ENCODE data around the gene FGF3. TPM values are rescaled to one million over a fixed set of nuclear protein-coding genes. Genes with fewer than 3 reads are reported as not detected.

Gene FGF3
- total RNA-seq, 1 donor from 2014 or later: not detected

- Histone ChIP-seq H3K4me3 (ENCODE audit: insufficient read depth, low read depth, low read length) (no peak overlapping the region), H2AFZ (ENCODE audit: low read depth, low read length) (no peak overlapping the region), H3K9ac (ENCODE audit: low read length) (no peak overlapping the region), H3K36me3 (ENCODE audit: insufficient read depth, low read length) (no peaks in the 10 kb centered on the region), H3K4me2 (ENCODE audit: low read length) (no peak overlapping the region), H3K27me3 (ENCODE audit: insufficient read depth, low read length) (peaks cover 3% of the 10 kb centered on the region), H3K9me3 (ENCODE audit: insufficient read depth, low read depth, low read length) (no peaks in the 10 kb centered on the region), H3K27ac (ENCODE audit: low read depth, low read length) (no peak overlapping the region), H3K79me2 (ENCODE audit: insufficient read depth, low read length) (no peaks in the 10 kb centered on the region), H4K20me1 (ENCODE audit: insufficient read depth, low read length) (no peaks in the 10 kb centered on the region), H3K4me1 (ENCODE audit: insufficient read depth, low read length) (no peaks in the 10 kb centered on the region)
- FAIRE-seq (no peak), DNase-seq (ENCODE audit: low read depth) (no peak)
- TF ChIP-seq EZH2 (IDR thresholded peaks at IDR 0.05; ENCODE audit: insufficient read depth, low read length) (no peak), CTCF (IDR thresholded peaks at IDR 0.05; ENCODE audit: insufficient read depth, low read depth, low read length) (peak; percentile 55)
- no peak overlapping the region for H3K4me3 Mint-ChIP-seq (ENCODE audit: unreplicated experiment)
- H3K27ac Mint-ChIP-seq (ENCODE audit: unreplicated experiment): no peak overlapping the region
- H3K27me3 Mint-ChIP-seq (ENCODE audit: low read depth, unreplicated experiment): peaks cover 29% of the 10 kb centered on the region
- H3K9me3 Mint-ChIP-seq (ENCODE audit: unreplicated experiment): peaks cover 3% of the 10 kb centered on the region
- H3K36me3 Mint-ChIP-seq (ENCODE audit: low read depth, unreplicated experiment): no peaks in the 10 kb centered on the region
- no peaks in the 10 kb centered on the region for H3K4me1 Mint-ChIP-seq (ENCODE audit: low read depth, unreplicated experiment)
Measured at GRCh38 chr11:69801513-69802335, 17.5 kb downstream of the FGF3 start.

GRCh38 chr11:69800278-69800677 lies 18.9 kb downstream of the FGF3 start:
- Mint-ChIP-seq H3K36me3 (ENCODE audit: low read depth, unreplicated experiment) (no peaks in the 10 kb centered on the region), H3K27ac (ENCODE audit: unreplicated experiment) (no peak overlapping the region), H3K4me1 (ENCODE audit: low read depth, unreplicated experiment) (no peaks in the 10 kb centered on the region), H3K4me3 (ENCODE audit: unreplicated experiment) (no peak overlapping the region), H3K9me3 (ENCODE audit: unreplicated experiment) (peaks cover 3% of the 10 kb centered on the region), H3K27me3 (ENCODE audit: low read depth, unreplicated experiment) (peaks cover 21% of the 10 kb centered on the region)
- DNase-seq (ENCODE audit: low read depth) (no peak), FAIRE-seq (no peak)
- no peak for TF ChIP-seq EZH2 (IDR thresholded peaks at IDR 0.05; ENCODE audit: insufficient read depth, low read length)
- TF ChIP-seq CTCF (IDR thresholded peaks at IDR 0.05; ENCODE audit: insufficient read depth, low read depth, low read length): no peak
- Histone ChIP-seq H3K9ac (ENCODE audit: low read length) (no peak overlapping the region), H4K20me1 (ENCODE audit: insufficient read depth, low read length) (no peaks in the 10 kb centered on the region), H3K4me1 (ENCODE audit: insufficient read depth, low read length) (no peaks in the 10 kb centered on the region), H3K4me3 (ENCODE audit: insufficient read depth, low read depth, low read length) (no peak overlapping the region), H3K36me3 (ENCODE audit: insufficient read depth, low read length) (no peaks in the 10 kb centered on the region), H3K27me3 (ENCODE audit: insufficient read depth, low read length) (peaks cover 3% of the 10 kb centered on the region), H3K79me2 (ENCODE audit: insufficient read depth, low read length) (no peaks in the 10 kb centered on the region), H2AFZ (ENCODE audit: low read depth, low read length) (no peak overlapping the region), H3K4me2 (ENCODE audit: low read length) (no peak overlapping the region), H3K9me3 (ENCODE audit: insufficient read depth, low read depth, low read length) (no peaks in the 10 kb centered on the region), H3K27ac (ENCODE audit: low read depth, low read length) (no peak overlapping the region)

- FAIRE-seq (no peak), DNase-seq (ENCODE audit: low read depth) (peak; percentile 9)
- Histone ChIP-seq H3K4me1 (ENCODE audit: insufficient read depth, low read length) (no peaks in the 10 kb centered on the region), H2AFZ (ENCODE audit: low read depth, low read length) (no peak overlapping the region), H4K20me1 (ENCODE audit: insufficient read depth, low read length) (no peaks in the 10 kb centered on the region), H3K4me2 (ENCODE audit: low read length) (no peak overlapping the region), H3K79me2 (ENCODE audit: insufficient read depth, low read length) (no peaks in the 10 kb centered on the region), H3K36me3 (ENCODE audit: insufficient read depth, low read length) (no peaks in the 10 kb centered on the region), H3K27me3 (ENCODE audit: insufficient read depth, low read length) (peaks cover 3% of the 10 kb centered on the region), H3K9me3 (ENCODE audit: insufficient read depth, low read depth, low read length) (no peaks in the 10 kb centered on the region), H3K27ac (ENCODE audit: low read depth, low read length) (no peak overlapping the region), H3K9ac (ENCODE audit: low read length) (no peak overlapping the region), H3K4me3 (ENCODE audit: insufficient read depth, low read depth, low read length) (no peak overlapping the region)
- TF ChIP-seq EZH2 (IDR thresholded peaks at IDR 0.05; ENCODE audit: insufficient read depth, low read length): no peak
- TF ChIP-seq CTCF (IDR thresholded peaks at IDR 0.05; ENCODE audit: insufficient read depth, low read depth, low read length): no peak
- Mint-ChIP-seq H3K9me3 (ENCODE audit: unreplicated experiment) (peaks cover 3% of the 10 kb centered on the region), H3K36me3 (ENCODE audit: low read depth, unreplicated experiment) (no peaks in the 10 kb centered on the region), H3K27ac (ENCODE audit: unreplicated experiment) (no peak overlapping the region), H3K4me1 (ENCODE audit: low read depth, unreplicated experiment) (no peaks in the 10 kb centered on the region), H3K27me3 (ENCODE audit: low read depth, unreplicated experiment) (peaks cover 21% of the 10 kb centered on the region), H3K4me3 (ENCODE audit: unreplicated experiment) (no peak overlapping the region)
Measured at GRCh38 chr11:69799582-69799981, 19.6 kb downstream of the FGF3 start.

Measured in astrocyte (in vitro differentiated cells and primary cell).